ENCODE measurements around the gene CTSK.
"Not testable (repeated sequence)": the region's sequence is repeated elsewhere in the genome, so short reads cannot be mapped to it uniquely, and the experiment has no call there.

GRCh38 chr1:150775931-150776505 lies 32.0 kb downstream of the CTSK start:
- TF ChIP-seq POLR2A, CTCF (IDR thresholded peaks at IDR 0.05): not testable (repeated sequence)

Measured in thyroid gland (tissue), 4 donors.